Measurements from ENCODE around the gene STK11IP.

Gene STK11IP

DNA sequence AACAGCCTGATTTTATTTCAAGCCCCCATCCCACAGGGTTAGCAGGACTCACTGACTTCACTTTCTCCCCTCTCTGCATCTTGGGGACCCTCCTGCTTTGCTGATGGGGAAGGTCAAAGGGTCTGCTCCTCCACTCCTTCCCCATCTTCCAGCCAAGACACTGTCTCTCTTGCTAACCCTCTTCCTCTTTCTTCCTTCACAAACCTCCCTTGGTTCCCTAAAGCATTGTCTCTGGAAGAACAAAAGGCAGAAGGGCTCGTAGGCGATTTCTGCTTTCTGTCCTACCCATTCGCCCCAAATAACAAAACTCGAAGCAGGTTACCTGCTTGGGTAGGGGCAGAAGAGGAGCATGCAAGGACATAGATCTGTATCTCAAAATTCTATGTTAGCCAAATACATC, 24.3 kb downstream of the STK11IP start:
- DNase-seq: no peak

DNA sequence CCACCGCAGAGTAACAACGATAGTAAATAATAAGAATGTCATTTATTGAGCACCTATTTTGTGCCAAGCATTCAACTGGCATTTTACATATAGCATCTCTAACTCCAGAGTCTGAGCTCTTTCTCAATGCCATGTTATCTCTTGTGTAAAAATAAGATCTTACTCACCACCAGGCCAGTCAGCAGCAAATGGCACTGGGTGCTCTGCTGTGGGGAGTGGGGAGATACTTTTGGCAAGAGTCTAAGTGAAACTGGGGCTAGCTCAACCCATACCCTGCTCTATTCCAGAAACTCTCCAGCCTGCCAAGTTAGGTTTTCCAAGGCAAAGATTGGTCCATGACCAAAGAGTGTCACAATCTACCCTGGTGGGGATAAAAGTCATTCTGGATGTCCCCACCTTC, 24.8 kb downstream of the STK11IP start:
- no peak for DNase-seq

DNA sequence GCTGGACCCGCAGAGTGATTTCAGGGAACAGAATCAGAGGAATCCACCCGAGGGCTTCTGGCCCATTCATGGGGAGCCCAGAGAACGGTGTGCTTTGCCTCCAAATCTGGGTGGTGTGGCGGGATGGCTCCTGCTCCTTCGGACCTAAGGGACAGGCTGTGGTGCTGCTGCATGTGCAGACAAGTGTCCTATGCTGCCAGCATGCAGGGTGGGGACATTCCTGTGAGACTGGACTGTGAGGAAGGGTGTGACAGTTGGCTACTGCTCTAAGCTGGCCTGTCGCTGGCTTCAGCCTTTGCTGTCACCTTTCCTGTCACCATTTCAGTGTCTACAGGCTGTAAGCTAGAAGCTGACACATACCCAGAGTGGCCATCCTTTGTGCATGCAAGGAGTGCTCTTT, 26.9 kb downstream of the STK11IP start:
- DNase-seq: no peak

DNA sequence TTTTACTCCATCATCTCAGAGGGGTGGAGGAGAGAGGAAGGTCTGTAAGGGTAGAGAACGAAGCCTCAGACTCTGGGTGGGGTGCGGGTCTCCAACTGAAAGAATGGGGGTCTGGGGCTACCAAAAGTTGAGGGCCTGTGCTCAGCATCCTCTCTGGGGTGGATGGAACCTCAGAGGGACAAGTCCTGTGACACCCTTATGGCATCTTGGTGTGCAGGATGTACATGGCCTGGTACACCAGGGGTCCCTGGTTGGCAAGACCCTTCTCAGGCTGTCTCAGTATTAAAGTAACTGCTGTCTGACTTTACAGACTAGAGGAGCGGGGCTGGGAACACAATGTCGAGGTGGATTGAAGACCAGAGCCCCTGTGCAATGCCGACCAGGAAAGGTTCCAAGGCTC, 27.5 kb downstream of the STK11IP start:
- DNase-seq: no peak

GRCh38 chr2:219626540-219626939, 28.9 kb downstream of the STK11IP start:
- no peak for DNase-seq

GRCh38 chr2:219627103-219628100, 29.7 kb downstream of the STK11IP start, which contains the start of gene SLC4A3:
Gene SLC4A3 (plus strand): TSS chr2:219627630. CDS start chr2:219627993, 363 bp downstream.
- DNase-seq: no peak

DNA sequence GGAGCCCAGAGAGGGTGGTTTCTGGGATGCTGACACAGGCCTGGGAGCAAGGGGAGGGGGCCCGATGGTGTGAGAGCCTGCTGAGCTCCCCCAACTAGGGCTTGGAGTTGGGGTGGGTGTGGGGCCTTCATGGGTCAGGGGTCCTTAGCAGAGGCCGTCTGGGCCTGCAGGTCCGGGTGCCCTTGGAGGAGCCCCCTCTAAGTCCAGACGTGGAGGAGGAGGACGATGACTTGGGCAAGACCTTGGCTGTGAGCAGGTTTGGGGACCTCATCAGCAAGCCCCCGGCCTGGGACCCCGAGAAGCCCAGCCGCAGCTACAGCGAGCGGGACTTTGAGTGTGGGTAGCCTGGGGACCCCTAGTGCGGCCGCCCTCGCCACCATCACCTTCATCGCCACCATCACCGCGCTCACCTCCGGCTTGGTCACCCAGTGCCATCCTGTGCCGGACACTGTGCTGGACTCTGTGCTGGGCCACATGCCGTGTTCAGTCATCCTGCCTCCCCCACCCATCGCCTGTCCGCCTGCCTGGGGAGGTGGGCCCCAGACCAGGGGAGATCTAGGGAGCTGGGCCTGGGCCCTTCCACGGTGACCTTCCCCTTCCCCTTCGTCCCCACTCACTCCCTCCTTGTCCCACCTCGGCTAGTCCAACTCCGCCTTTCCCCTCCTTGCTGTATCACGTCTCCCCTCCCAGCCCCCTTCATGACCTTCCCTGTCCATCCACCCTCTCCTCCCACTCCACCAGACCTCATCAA, 30.8 kb downstream of the STK11IP start:
- no peak for DNase-seq

DNA sequence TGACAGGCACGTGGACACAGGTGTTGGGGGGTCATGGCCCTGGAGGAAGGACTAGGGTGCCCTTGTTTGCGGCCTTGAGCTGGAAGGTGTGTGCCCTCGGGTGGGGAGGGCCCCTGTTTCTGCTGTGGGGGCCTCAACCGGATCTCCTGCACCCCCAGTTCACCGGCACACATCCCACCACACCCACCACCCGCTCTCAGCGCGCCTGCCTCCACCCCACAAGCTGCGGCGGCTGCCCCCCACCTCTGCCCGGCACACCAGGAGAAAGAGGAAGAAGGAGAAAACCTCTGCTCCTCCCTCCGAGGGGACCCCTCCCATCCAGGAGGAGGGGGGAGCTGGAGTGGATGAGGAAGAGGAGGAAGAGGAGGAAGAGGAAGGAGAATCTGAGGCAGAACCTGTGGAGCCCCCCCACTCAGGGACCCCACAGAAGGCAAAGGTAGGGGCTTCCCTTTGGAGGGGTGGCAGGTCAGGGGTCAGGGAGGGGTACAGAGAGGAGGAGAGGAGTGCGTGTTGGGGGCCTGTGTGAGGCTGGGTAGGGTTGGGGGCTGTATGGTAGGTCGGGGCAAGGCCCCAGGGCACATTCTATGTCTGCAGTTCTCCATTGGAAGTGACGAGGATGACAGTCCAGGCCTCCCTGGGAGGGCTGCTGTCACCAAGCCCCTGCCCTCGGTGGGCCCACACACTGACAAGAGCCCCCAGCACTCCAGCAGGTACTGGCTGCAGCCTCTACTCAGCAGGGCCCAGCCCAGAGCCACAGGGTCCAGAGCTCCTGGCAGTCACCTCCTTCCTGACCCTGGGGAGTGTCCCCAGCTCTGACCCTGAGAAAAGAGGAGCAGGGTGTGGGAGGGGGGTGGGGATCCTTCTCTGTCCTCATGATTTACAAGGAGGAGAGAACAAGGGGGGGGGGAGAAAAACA, 31.6 kb downstream of the STK11IP start:
- DNase-seq: no peak

- no peak for DNase-seq
These were observed 32.5 kb downstream of the STK11IP start for GRCh38 chr2:219629976-219630695.

DNA sequence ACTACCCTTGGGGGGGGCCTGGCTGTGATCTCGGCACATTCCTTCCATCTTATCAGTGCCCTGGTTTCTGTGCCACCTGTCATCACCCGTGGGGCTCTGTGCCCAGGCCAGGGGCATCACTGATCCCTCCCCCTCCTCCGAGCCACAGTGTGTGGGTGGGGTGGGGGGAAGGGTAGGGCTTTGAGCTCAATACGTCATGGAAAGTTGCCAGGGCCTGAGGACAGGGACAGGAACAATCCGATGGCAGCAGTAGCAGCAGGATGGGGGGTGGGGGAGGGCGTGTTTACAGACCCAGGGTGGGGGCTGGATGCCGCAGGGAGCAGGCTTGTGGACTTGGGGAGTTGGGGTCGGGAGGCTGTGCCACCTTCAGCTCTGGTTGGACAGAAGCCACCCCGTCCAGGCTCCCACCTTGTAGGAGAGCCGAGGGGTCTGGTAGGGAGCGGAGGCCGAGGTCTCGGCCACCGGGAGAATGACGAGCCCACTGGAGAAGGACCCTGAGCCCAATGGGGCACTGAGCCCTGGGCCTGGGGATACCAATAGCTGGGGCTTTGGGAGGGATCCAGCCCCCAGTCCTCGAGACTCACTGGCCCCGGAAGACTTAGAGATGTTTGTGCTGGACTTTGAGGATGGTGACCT, 33.2 kb downstream of the STK11IP start:
- no peak for DNase-seq

- no peak for DNase-seq
These were observed 33.8 kb downstream of the STK11IP start for GRCh38 chr2:219631406-219631891.

- no peak for DNase-seq
These were observed 34.5 kb downstream of the STK11IP start for GRCh38 chr2:219631904-219632759.

DNA sequence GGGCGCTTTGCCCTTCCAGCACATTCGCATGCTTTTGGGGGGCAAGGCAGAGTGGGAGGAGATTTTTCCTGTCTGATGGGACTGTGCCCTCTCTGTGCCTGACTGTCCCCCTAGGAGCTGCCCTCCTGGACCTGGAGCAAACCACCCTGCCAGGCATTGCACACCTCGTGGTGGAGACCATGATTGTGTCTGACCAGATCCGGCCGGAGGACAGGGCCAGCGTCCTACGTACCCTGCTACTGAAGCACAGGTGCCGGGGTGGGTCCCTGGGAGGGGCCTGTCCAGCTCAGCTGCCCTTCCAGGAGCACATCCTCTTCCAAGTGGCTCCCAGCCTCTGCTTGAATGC, 35.1 kb downstream of the STK11IP start:
- no peak for DNase-seq

DNA sequence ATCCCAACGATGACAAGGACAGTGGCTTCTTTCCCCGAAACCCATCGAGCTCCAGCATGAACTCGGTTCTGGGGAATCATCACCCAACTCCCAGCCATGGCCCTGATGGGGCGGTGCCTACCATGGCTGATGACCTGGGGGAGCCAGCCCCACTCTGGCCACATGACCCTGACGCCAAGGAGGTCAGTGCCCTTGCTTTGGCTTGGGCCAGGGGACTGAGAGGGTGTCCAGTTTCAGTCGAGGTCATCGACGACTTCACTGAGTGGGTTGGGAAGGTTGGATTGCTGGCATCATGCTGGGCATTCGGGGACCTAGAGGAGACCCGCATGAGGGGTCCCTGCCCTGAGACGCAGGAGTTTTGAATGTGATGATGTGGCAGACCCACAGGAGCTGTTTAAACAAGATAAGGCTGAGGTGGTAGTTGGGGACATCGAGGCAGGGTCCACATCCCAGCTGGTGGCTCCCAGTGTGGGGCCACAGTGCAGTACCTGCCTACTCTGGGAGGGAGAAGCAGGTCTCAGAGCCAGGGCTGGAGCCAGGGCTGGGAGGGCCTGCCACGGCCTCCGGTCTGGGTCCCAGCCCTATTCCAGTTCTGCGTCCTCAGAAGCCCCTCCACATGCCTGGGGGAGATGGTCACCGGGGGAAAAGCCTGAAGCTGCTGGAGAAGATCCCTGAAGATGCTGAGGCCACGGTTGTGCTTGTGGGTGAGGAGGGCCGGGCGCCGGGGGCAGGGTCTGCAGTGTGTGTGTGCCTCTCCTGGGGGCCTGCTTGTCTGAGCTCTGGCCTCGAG, 35.8 kb downstream of the STK11IP start:
- no peak for DNase-seq

GRCh38 chr2:219634171-219634940, 36.7 kb downstream of the STK11IP start:
- no peak for DNase-seq

- DNase-seq: no peak
These were observed 37.5 kb downstream of the STK11IP start for GRCh38 chr2:219634951-219635751.

DNA sequence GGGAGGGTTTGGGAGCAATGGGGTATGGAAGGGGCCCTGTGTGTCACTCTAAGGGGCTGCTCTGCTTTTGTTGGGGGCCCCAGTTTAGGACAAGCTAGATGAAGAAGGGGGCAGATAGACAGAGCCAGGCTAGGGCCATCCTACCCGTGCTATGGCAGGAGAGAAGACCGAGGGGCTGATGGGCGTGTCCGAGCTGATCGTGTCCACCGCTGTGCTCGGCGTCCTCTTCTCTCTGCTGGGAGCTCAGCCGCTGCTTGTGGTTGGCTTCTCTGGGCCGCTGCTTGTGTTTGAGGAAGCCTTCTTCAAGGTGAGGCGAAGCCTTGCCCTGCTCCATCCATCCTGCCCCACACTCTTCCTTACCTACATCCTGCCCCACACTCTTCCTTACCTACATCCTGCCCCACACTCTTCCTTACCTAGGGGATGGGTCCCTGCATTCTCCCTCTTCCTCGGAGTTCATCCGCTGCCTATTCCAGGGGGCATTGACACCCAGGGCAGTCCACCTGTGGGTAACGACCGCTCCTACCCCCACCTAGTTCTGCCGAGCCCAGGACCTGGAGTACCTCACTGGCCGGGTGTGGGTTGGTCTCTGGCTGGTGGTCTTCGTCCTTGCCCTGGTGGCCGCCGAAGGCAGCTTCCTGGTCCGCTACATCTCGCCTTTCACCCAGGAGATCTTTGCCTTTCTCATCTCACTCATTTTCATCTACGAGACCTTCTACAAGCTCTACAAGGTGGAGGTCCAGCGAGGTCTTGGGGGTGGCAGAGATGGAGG, 38.7 kb downstream of the STK11IP start:
- no peak for DNase-seq
